Measurements from ENCODE around the gene KIF12. TPM values are rescaled to one million over a fixed set of nuclear protein-coding genes. Genes with fewer than 3 reads are reported as not detected.

KIF12 gene
- total and polyA plus RNA-seq, 2 experiments from 2014 or later = 4.2 to 4.3 TPM

- Histone ChIP-seq H3K4me3 (no peak overlapping the region), H3K36me3 (ENCODE audit: insufficient read depth) (no peaks in the 10 kb centered on the region), H3F3A (replicated peaks; ENCODE audit: low read depth) (no peaks in the 10 kb centered on the region), H3K9me2 (ENCODE audit: insufficient read depth) (no peaks in the 10 kb centered on the region), H3K27ac (ENCODE audit: low read depth) (no peak overlapping the region), H4K20me1 (replicated peaks; ENCODE audit: insufficient read depth) (no peaks in the 10 kb centered on the region; the same call in 1 of the 2 replicates), H3K79me2 (replicated peaks; ENCODE audit: insufficient read depth) (no peaks in the 10 kb centered on the region), H3K4me1 (ENCODE audit: insufficient read depth) (no peaks in the 10 kb centered on the region), H2AFZ (no peak overlapping the region), H3K4me2 (no peak overlapping the region), H3K27me3 (ENCODE audit: insufficient read depth) (no peaks in the 10 kb centered on the region)
- TF ChIP-seq ZNF331 (CRISPR knock-in tag; IDR thresholded peaks at IDR 0.05; ENCODE audit: low read depth) = no peak
- TF ChIP-seq ZNF114 (CRISPR knock-in tag; IDR thresholded peaks at IDR 0.05) = no peak
- no peak for TF ChIP-seq ZNF462 (CRISPR knock-in tag; IDR thresholded peaks at IDR 0.05)
- TF ChIP-seq ETS1 (IDR thresholded peaks at IDR 0.05) = no peak
- no peak for TF ChIP-seq CREB1 (CRISPR knock-in tag; IDR thresholded peaks at IDR 0.05; ENCODE audit: low read depth)
- no peak for TF ChIP-seq REST (IDR thresholded peaks at IDR 0.05; ENCODE audit: unreplicated experiment)
- TF ChIP-seq, protein P1, sequence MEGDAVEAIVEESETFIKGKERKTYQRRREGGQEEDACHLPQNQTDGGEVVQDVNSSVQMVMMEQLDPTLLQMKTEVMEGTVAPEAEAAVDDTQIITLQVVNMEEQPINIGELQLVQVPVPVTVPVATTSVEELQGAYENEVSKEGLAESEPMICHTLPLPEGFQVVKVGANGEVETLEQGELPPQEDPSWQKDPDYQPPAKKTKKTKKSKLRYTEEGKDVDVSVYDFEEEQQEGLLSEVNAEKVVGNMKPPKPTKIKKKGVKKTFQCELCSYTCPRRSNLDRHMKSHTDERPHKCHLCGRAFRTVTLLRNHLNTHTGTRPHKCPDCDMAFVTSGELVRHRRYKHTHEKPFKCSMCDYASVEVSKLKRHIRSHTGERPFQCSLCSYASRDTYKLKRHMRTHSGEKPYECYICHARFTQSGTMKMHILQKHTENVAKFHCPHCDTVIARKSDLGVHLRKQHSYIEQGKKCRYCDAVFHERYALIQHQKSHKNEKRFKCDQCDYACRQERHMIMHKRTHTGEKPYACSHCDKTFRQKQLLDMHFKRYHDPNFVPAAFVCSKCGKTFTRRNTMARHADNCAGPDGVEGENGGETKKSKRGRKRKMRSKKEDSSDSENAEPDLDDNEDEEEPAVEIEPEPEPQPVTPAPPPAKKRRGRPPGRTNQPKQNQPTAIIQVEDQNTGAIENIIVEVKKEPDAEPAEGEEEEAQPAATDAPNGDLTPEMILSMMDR (conservative IDR thresholded peaks at IDR 0.05; ENCODE audit: low read depth in 2 of 2) = no peak
- TF ChIP-seq STAT1 (IDR thresholded peaks at IDR 0.05; ENCODE audit: unreplicated experiment) = no peak
- TF ChIP-seq POLR2AphosphoS5 (IDR thresholded peaks at IDR 0.05; ENCODE audit: low read depth) = no peak
- no peak for TF ChIP-seq EZH2 (IDR thresholded peaks at IDR 0.05; ENCODE audit: low read depth, unreplicated experiment)
- TF ChIP-seq NANOG (IDR thresholded peaks at IDR 0.05; ENCODE audit: borderline replicate concordance) = no peak
- no peak for TF ChIP-seq JUNB (IDR thresholded peaks at IDR 0.05; ENCODE audit: unreplicated experiment)
- Mint-ChIP-seq H3K27me3 (ENCODE audit: insufficient read depth, low read depth, poor library complexity) (no peaks in the 10 kb centered on the region), H3K4me1 (no peaks in the 10 kb centered on the region), H3K27ac (no peak overlapping the region), H3K4me3 (no peak overlapping the region), H3K36me3 (ENCODE audit: low read depth) (no peaks in the 10 kb centered on the region), H3K9me3 (no peaks in the 10 kb centered on the region)
- ATAC-seq (no peak), DNase-seq (ENCODE audit: low spot score) (no peak)
These were observed 33.8 kb downstream of the KIF12 start for GRCh38 chr9:114065304-114065703.
